Lower lobe of right lung (tissue), 2 donors: Measurements from ENCODE around the gene CHSY3. TPM values are rescaled to one million over a fixed set of nuclear protein-coding genes. Genes with fewer than 3 reads are reported as not detected.

Experiments used
- ATAC-seq, 2 donors: fragments of 200-7000 bp; cut with Tn5 transposase; one replicate each; pipeline ENCODE4 v1.9.1; 2020 to 2022; ENCODE audit warnings: mild to moderate bottlenecking in 2 of 2, moderate library complexity in 2 of 2
- DNase-seq: peaks from one replicate; pipeline ENCODE4 v3.0.0-alpha.2; 2020
- H3K27ac ChIP-seq: fragments of 200-600 bp; one replicate; pipeline ENCODE4 v1.8.0; 2022
- H3K27me3 ChIP-seq: fragments of 200-600 bp; one replicate; pipeline ENCODE4 v1.8.0; 2022; ENCODE audit warnings: low read depth
- H3K36me3 ChIP-seq: fragments of 200-600 bp; one replicate; pipeline ENCODE4 v1.8.0; 2022; ENCODE audit warnings: mild to moderate bottlenecking
- H3K4me1 ChIP-seq: fragments of 200-600 bp; one replicate; pipeline ENCODE4 v1.8.0; 2022
- H3K4me3 ChIP-seq: fragments of 200-600 bp; one replicate; pipeline ENCODE4 v1.8.0; 2022; ENCODE audit warnings: mild to moderate bottlenecking
- H3K9me3 ChIP-seq: fragments of 200-600 bp; one replicate; pipeline ENCODE4 v1.8.0; 2022
- intact Hi-C: fragments of 100-400 bp; cut with DNase I; formaldehyde crosslinking; loops from one replicate; pipeline ENCODE4 v1.11.0; 2022
- total RNA-seq: library from RNA; stranded (reverse); fragmentation: NEBNext Ultra II Directional; extraction: Animal tissue kit (Norgen Biotek cat#: 25700); gene quantifications from one replicate; pipeline ENCODE4 v1.2.1, GENCODE V29; 2021
- TF ChIP-seq, protein P1 (sequence below): fragments of 200-600 bp; IDR thresholded peaks from one replicate; pipeline ENCODE4 v1.8.0; 2022; ENCODE audit warnings: antibody characterized with exemption, mild to moderate bottlenecking
- donor health status: DM: no; HTN: yes; CAD: no; lungs with severe emphysema.

Gene CHSY3
- total RNA-seq, 1 donor from 2014 or later, result 4.7 TPM

GRCh38 chr5:130116972-130117371, 212.7 kb downstream of the CHSY3 start:
- no peaks in the 10 kb centered on the region for H3K27me3 ChIP-seq
- no peak overlapping the region for H3K27ac ChIP-seq
- no peaks in the 10 kb centered on the region for H3K4me1 ChIP-seq
- intact Hi-C loops, result no loop called here
- no peaks in the 10 kb centered on the region for H3K36me3 ChIP-seq
- TF ChIP-seq, protein P1, sequence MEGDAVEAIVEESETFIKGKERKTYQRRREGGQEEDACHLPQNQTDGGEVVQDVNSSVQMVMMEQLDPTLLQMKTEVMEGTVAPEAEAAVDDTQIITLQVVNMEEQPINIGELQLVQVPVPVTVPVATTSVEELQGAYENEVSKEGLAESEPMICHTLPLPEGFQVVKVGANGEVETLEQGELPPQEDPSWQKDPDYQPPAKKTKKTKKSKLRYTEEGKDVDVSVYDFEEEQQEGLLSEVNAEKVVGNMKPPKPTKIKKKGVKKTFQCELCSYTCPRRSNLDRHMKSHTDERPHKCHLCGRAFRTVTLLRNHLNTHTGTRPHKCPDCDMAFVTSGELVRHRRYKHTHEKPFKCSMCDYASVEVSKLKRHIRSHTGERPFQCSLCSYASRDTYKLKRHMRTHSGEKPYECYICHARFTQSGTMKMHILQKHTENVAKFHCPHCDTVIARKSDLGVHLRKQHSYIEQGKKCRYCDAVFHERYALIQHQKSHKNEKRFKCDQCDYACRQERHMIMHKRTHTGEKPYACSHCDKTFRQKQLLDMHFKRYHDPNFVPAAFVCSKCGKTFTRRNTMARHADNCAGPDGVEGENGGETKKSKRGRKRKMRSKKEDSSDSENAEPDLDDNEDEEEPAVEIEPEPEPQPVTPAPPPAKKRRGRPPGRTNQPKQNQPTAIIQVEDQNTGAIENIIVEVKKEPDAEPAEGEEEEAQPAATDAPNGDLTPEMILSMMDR, result no peak
- no peaks in the 10 kb centered on the region for H3K9me3 ChIP-seq
- H3K4me3 ChIP-seq, result no peak overlapping the region
- ATAC-seq (no peak), DNase-seq (no peak)

- Histone ChIP-seq H3K4me3 (no peak overlapping the region), H3K9me3 (no peaks in the 10 kb centered on the region), H3K36me3 (no peaks in the 10 kb centered on the region), H3K27ac (no peak overlapping the region), H3K27me3 (no peaks in the 10 kb centered on the region), H3K4me1 (no peaks in the 10 kb centered on the region)
- TF ChIP-seq, protein P1, result no peak
- DNase-seq, result no peak
- intact Hi-C loops, result no loop called here
- ATAC-seq, result no peak
These were observed 222.5 kb downstream of the CHSY3 start for GRCh38 chr5:130126746-130127145.

GRCh38 chr5:130135506-130135905, 231.2 kb downstream of the CHSY3 start:
- no peak for ATAC-seq
- H3K27ac ChIP-seq, result no peak overlapping the region
- intact Hi-C loops, result no loop called here

GRCh38 chr5:130136300-130136699, 232.0 kb downstream of the CHSY3 start:
- Histone ChIP-seq H3K27ac (no peak overlapping the region), H3K9me3 (no peaks in the 10 kb centered on the region), H3K36me3 (no peaks in the 10 kb centered on the region), H3K4me1 (no peaks in the 10 kb centered on the region), H3K27me3 (no peaks in the 10 kb centered on the region), H3K4me3 (no peak overlapping the region)
- DNase-seq (no peak), ATAC-seq (no peak)
- TF ChIP-seq, protein P1, result no peak
- intact Hi-C loops, result no loop called here

More at GRCh38 chr5:130135506-130135905, 231.2 kb downstream of the CHSY3 start:
- Histone ChIP-seq H3K9me3 (no peaks in the 10 kb centered on the region), H3K4me3 (no peak overlapping the region), H3K36me3 (no peaks in the 10 kb centered on the region), H3K4me1 (no peaks in the 10 kb centered on the region), H3K27me3 (no peaks in the 10 kb centered on the region)
- DNase-seq, result no peak
- TF ChIP-seq, protein P1, result no peak

DNA sequence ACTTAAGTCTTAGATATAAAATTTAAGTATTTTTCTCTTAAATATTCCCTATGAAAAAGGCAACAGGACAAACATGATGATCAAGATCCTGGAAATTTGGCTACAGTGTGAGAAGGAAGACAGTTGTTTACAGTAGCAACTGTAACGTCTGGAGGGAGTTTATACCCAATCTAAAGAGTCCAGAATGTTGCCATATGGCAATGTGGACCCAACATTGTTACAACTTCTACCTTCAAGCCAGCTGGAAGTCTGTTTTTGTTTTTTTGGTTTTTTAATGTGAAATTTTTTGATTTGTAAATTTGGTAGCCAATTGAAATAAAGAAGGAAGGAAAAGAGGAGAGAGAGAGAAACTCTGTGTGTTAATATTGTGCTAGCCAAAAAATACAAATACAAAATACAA, 233.4 kb downstream of the CHSY3 start:
- Histone ChIP-seq H3K27me3 (no peaks in the 10 kb centered on the region), H3K27ac (no peak overlapping the region), H3K4me3 (no peak overlapping the region), H3K36me3 (no peaks in the 10 kb centered on the region), H3K4me1 (no peaks in the 10 kb centered on the region), H3K9me3 (no peaks in the 10 kb centered on the region)
- ATAC-seq, result no peak
- intact Hi-C loops, result no loop called here
- TF ChIP-seq, protein P1, result no peak
- DNase-seq, result no peak
